Tibial nerve (tissue), 4 donors: ENCODE measurements around the gene SMARCA4. TPM values are rescaled to one million over a fixed set of nuclear protein-coding genes. Genes with fewer than 3 reads are reported as not detected.

ENCODE experiments used
- DNase-seq, 2 donors: peaks; one replicate each; pipeline ENCODE4 v3.0.0-alpha.2; 2019; ENCODE audit warnings: low spot score in 2 of 2
- H3K27ac ChIP-seq, 4 donors: fragments of 200-600 bp; sonication (generic) in 3 of 4; one replicate each; pipeline ENCODE4 v1.5.1; 2017 to 2019; ENCODE audit warnings: mild to moderate bottlenecking in 1 of 4
- H3K27me3 ChIP-seq, 2 donors: fragments of 200-600 bp; sonication (generic) in 1 of 2; one replicate each; pipeline versions ENCODE4 v1.5.1 to v1.6.0; 2017 to 2019
- H3K36me3 ChIP-seq, 3 donors: fragments of 200-600 bp; sonication (generic); one replicate each; pipeline ENCODE4 v1.5.1; 2018 to 2019
- H3K4me1 ChIP-seq, 4 donors: fragments of 200-600 bp; sonication (generic) in 3 of 4; one replicate each; pipeline ENCODE4 v1.5.1; 2017 to 2019
- H3K4me3 ChIP-seq, 4 donors: fragments of 200-600 bp; sonication (generic) in 3 of 4; one replicate each; pipeline ENCODE4 v1.5.1; 2017 to 2019; ENCODE audit warnings: mild to moderate bottlenecking in 1 of 4, moderate library complexity in 1 of 4
- H3K9me3 ChIP-seq, 4 donors: fragments of 200-600 bp; sonication (generic) in 3 of 4; one replicate each; pipeline ENCODE4 v1.5.1; 2017 to 2019
- EP300 ChIP-seq, 2 donors: sonication (generic); formaldehyde crosslinking; IDR thresholded peaks; one replicate each; pipeline ENCODE4 v1.6.1; 2017; ENCODE audit warnings: antibody characterized with exemption in 2 of 2, mild to moderate bottlenecking in 1 of 2
- POLR2A ChIP-seq, 2 donors: fragments of 450-650 bp; IDR thresholded peaks; one replicate each; pipeline ENCODE4 v1.6.1; 2017; ENCODE audit warnings: antibody characterized with exemption in 2 of 2, mild to moderate bottlenecking in 2 of 2, moderate library complexity in 2 of 2
- WGBS, 2 donors: methylation state at CpG; one replicate each; pipeline ENCODE4 v1.1.5; 2018; 5-methylcytosine and 5-hydroxymethylcytosine counted together
- total RNA-seq, 4 donors: library from RNA; depleted of rRNA; stranded (reverse); fragments of >200 nt; gene quantifications; one replicate each; pipeline ENCODE4 v1.1.0, GENCODE V29; 2016
- TF ChIP-seq, protein P1 (sequence below), 5 experiments: fragments of 200-600 bp in 3 of 5; fragments of 450-650 bp in 2 of 5; sonication (generic) in 3 of 5; IDR thresholded peaks; one replicate each; pipeline ENCODE4 v1.5.1; 2016 to 2019; ENCODE audit warnings: antibody characterized with exemption in 5 of 5, mild to moderate bottlenecking in 3 of 5, moderate library complexity in 2 of 5

SMARCA4 gene
- total RNA-seq = 100 to 1,000 TPM in 1 of 4 donors, 10 to 100 TPM in 3; 54.2 to 122 (median 73.9) TPM

DNA sequence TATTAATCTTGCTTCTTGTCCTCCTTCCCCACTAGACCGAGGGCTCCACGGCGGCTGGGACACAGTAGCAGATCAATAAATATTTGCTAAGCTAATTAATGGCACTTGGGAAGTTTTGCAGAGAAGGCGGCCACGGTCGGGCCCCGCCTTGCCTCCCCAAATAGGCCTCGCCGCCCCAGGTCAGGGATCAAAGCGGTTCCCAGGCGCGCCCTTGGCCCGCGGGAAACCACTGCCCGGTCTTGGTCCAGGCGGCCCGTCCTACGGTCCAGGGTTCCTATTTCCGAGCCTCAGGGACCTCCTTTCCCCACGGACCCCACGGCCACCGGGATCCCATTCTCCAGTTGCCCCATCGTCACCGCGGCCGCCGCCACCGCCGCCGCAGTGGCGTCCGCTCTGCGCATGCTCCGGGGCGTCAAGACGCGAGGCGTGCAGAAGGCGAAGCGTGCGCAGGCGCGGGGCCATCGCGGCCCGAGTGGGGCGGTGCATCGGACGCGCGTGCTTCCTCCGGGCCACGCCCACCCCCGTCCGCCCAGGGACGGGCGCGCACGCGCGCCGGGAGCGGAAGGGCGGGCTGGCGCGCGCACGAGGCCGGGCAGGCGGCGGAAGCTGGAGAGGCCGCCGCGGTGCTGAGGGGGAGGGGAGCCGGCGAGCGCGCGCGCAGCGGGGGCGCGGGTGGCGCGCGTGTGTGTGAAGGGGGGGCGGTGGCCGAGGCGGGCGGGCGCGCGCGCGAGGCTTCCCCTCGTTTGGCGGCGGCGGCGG, at the start of gene SMARCA4:
Gene SMARCA4, plus strand, starts transcription at position 717 of the 759 bp plus-strand sequence. CDS start 23,122 bp downstream, outside the sequence.
- peak within 1 kb of the TSS; percentile 73 to 91 (median 82) for H3K4me3 ChIP-seq
- TF ChIP-seq, protein P1, sequence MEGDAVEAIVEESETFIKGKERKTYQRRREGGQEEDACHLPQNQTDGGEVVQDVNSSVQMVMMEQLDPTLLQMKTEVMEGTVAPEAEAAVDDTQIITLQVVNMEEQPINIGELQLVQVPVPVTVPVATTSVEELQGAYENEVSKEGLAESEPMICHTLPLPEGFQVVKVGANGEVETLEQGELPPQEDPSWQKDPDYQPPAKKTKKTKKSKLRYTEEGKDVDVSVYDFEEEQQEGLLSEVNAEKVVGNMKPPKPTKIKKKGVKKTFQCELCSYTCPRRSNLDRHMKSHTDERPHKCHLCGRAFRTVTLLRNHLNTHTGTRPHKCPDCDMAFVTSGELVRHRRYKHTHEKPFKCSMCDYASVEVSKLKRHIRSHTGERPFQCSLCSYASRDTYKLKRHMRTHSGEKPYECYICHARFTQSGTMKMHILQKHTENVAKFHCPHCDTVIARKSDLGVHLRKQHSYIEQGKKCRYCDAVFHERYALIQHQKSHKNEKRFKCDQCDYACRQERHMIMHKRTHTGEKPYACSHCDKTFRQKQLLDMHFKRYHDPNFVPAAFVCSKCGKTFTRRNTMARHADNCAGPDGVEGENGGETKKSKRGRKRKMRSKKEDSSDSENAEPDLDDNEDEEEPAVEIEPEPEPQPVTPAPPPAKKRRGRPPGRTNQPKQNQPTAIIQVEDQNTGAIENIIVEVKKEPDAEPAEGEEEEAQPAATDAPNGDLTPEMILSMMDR (IDR thresholded peaks at IDR 0.05) = peak in 1 of 5 experiments; percentile 43
- TF ChIP-seq EP300 (IDR thresholded peaks at IDR 0.05) = peak; percentile 42 to 96
- TF ChIP-seq POLR2A (IDR thresholded peaks at IDR 0.05) = peak; percentile 78 to 94
- H3K27me3 ChIP-seq = no peaks in the 10 kb centered on the region
- H3K9me3 ChIP-seq = no peaks in the 10 kb centered on the region
- peak; percentile 85 to 92 for DNase-seq
- peaks cover 0 to 6% (median 0%) of the 10 kb centered on the region in 3 donors for H3K36me3 ChIP-seq
- peak within 1 kb of the TSS; percentile 77 to 95 (median 93) for H3K27ac ChIP-seq
- H3K4me1 ChIP-seq = peaks cover 0 to 42% (median 14%) of the 10 kb centered on the region in 4 donors
- whole genome bisulfite sequencing, 2 donors = 0 to 1% methylated on average over 7 to 32 of the region's 100 CpGs

DNA sequence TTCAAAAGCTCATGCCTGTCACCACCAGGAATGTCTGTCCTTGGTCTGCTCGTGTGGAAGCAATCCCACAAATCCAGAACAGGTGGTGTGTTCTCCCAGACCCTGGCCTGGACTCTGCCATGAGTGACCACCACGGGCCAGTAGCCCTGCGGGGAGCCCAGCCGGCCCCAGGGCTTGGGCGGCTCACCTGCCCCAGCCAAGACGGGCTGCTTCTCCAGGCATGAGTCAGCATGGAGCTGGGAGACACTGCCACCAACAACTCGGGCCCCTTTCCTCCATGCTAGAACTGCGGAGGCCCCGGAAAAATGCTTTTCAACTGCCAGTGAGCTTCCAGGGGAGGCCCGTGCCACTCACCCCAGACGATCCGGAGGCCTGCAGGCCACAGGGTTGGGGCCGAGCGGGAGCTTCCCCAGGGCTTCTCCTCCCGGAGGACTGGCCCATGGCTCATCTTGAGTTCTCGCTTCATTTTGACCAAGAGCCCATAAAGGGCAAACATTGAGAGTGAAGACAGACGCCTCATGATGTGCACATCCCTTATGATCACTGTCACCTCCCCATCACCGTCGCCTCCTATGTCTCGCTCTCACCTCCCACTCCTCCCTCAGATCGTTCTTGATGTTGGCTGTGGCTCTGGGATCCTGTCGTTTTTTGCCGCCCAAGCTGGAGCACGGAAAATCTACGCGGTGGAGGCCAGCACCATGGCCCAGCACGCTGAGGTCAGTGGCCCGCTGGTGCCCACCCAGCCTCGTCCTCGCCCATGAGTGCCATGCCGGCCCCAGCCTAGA, 49.1 kb upstream of the SMARCA4 start:
- Histone ChIP-seq H3K9me3 (no peaks in the 10 kb centered on the region), H3K36me3 (peaks cover 0 to 97% (median 37%) of the 10 kb centered on the region in 3 donors), H3K27ac (no peak overlapping the region), H3K4me3 (no peak overlapping the region), H3K27me3 (no peaks in the 10 kb centered on the region), H3K4me1 (peaks cover 0 to 6% (median 0%) of the 10 kb centered on the region in 4 donors)
- TF ChIP-seq POLR2A (IDR thresholded peaks at IDR 0.05) = no peak
- TF ChIP-seq, protein P1 (IDR thresholded peaks at IDR 0.05) = no peak
- TF ChIP-seq EP300 (IDR thresholded peaks at IDR 0.05) = no peak
- 86 to 90% methylated on average over 26 to 30 of the region's 31 CpGs for WGBS, 2 donors
- DNase-seq = no peak

DNA sequence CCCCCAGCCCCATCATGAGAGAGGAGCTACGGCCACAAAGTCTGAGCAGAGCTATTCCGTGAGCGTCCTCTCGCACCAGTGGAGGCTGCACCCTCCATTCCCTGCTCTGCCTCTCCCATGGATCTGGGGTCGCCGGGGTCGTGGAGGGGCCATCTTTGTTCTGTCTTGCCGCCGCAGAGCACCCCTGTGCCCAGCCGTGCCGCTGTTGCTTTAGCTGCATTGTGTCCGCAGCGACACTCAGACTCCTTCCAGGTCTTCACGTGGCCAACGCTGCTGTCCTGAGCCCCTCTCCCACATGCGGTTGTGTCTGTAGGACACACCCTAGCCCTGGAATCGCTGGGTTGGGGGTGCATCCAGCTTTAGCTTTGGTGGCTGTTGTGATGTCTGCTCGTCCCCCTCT, 48.2 kb upstream of the SMARCA4 start:
- Histone ChIP-seq H3K27me3 (no peaks in the 10 kb centered on the region), H3K4me1 (peaks cover 0 to 6% (median 0%) of the 10 kb centered on the region in 4 donors), H3K27ac (no peak overlapping the region), H3K4me3 (no peak overlapping the region), H3K9me3 (no peaks in the 10 kb centered on the region), H3K36me3 (peaks cover 0 to 94% (median 37%) of the 10 kb centered on the region in 3 donors)
- TF ChIP-seq POLR2A (IDR thresholded peaks at IDR 0.05) (no peak), EP300 (IDR thresholded peaks at IDR 0.05) (no peak)
- TF ChIP-seq, protein P1 (IDR thresholded peaks at IDR 0.05) = no peak
- WGBS, 2 donors = 91 to 93% methylated on average over 12 to 16 of the region's 18 CpGs
- no peak for DNase-seq

DNA sequence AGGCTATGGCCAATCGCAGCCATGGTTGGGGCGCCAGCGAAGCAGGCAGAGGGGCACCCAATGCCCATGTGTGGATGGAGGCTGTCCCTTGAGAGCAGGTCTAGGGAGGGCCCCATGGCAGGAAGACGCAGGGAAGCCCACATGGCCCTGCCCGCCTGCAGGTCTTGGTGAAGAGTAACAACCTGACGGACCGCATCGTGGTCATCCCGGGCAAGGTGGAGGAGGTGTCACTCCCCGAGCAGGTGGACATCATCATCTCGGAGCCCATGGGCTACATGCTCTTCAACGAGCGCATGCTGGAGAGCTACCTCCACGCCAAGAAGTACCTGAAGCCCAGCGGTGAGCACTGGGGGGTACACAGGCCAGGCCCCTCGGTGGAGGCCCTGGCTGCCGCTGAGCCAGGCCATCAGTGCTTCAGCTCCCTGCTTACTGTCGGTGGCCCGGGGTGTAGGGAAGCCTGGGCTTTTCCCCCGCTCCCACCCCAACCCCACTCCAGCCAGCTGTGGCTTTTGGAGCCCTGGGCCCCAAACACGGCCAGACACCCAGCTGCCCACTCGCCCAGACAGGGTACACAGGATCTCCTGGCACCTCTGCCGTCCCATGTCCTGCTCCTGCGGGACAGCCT, 47.0 kb upstream of the SMARCA4 start:
- WGBS, 2 donors = 92 to 97% methylated on average over 12 to 20 of the region's 24 CpGs
- DNase-seq = no peak
- H3K27me3 ChIP-seq = no peaks in the 10 kb centered on the region
- H3K9me3 ChIP-seq = no peaks in the 10 kb centered on the region
- peaks cover 0 to 6% (median 0%) of the 10 kb centered on the region in 4 donors for H3K4me1 ChIP-seq
- no peak overlapping the region for H3K4me3 ChIP-seq
- no peak for TF ChIP-seq POLR2A (IDR thresholded peaks at IDR 0.05)
- TF ChIP-seq, protein P1 (IDR thresholded peaks at IDR 0.05) = no peak
- TF ChIP-seq EP300 (IDR thresholded peaks at IDR 0.05) = no peak
- H3K36me3 ChIP-seq = peaks cover 0 to 94% (median 26%) of the 10 kb centered on the region in 3 donors
- no peak overlapping the region for H3K27ac ChIP-seq
